HG03442 (cell line): ENCODE measurements around the gene IL1RAPL1.

Experiments used
- ATAC-seq: cut with Tn5 transposase; IDR thresholded peaks from one replicate; pipeline ENCODE4 v1.9.1; 2021; ENCODE audit warnings: mild to moderate bottlenecking, moderate library complexity; ENCODE audit not compliant: unreplicated experiment

Gene IL1RAPL1

GRCh38 chrX:29699239-29699638 lies 1112.0 kb downstream of the IL1RAPL1 start:
- no peak for ATAC-seq

- ATAC-seq = no peak
These were observed 1119.8 kb downstream of the IL1RAPL1 start for GRCh38 chrX:29707088-29707487.

- ATAC-seq = no peak
These were observed 1133.9 kb downstream of the IL1RAPL1 start for GRCh38 chrX:29721152-29721551.

GRCh38 chrX:29724316-29724715 lies 1137.1 kb downstream of the IL1RAPL1 start:
- no peak for ATAC-seq

GRCh38 chrX:29726811-29727210 lies 1139.6 kb downstream of the IL1RAPL1 start:
- ATAC-seq = no peak

GRCh38 chrX:29728639-29729038 lies 1141.4 kb downstream of the IL1RAPL1 start:
- ATAC-seq = no peak

GRCh38 chrX:29744966-29745365 lies 1157.7 kb downstream of the IL1RAPL1 start:
- no peak for ATAC-seq

GRCh38 chrX:29746326-29746725 lies 1159.1 kb downstream of the IL1RAPL1 start:
- ATAC-seq = no peak

GRCh38 chrX:29762006-29762405 lies 1174.8 kb downstream of the IL1RAPL1 start:
- ATAC-seq = no peak

GRCh38 chrX:29775890-29776289 lies 1188.6 kb downstream of the IL1RAPL1 start:
- no peak for ATAC-seq

GRCh38 chrX:29787656-29788055 lies 1200.4 kb downstream of the IL1RAPL1 start:
- no peak for ATAC-seq

- ATAC-seq = no peak
These were observed 1201.9 kb downstream of the IL1RAPL1 start for GRCh38 chrX:29788991-29789699.

- ATAC-seq = no peak
These were observed 1205.1 kb downstream of the IL1RAPL1 start for GRCh38 chrX:29792335-29792734.

- no peak for ATAC-seq
These were observed 1209.9 kb downstream of the IL1RAPL1 start for GRCh38 chrX:29797156-29797555.

GRCh38 chrX:29798469-29798868 lies 1211.2 kb downstream of the IL1RAPL1 start:
- ATAC-seq = no peak

- ATAC-seq = no peak
These were observed 1225.9 kb downstream of the IL1RAPL1 start for GRCh38 chrX:29813174-29813573.

GRCh38 chrX:29824176-29824906 lies 1237.1 kb downstream of the IL1RAPL1 start:
- ATAC-seq = no peak

- no peak for ATAC-seq
These were observed 1239.5 kb downstream of the IL1RAPL1 start for GRCh38 chrX:29826742-29827141.

GRCh38 chrX:29834311-29834710 lies 1247.1 kb downstream of the IL1RAPL1 start:
- ATAC-seq = no peak

GRCh38 chrX:29834764-29835163 lies 1247.5 kb downstream of the IL1RAPL1 start:
- ATAC-seq = no peak

- ATAC-seq = no peak
These were observed 1254.5 kb downstream of the IL1RAPL1 start for GRCh38 chrX:29841750-29842149.

GRCh38 chrX:29842552-29842951 lies 1255.3 kb downstream of the IL1RAPL1 start:
- no peak for ATAC-seq
